D721Med (cell line): ENCODE data around the gene SMAP1.

Source experiments
- DNase-seq: peaks from one replicate; pipeline ENCODE4 v3.0.0; 2011; ENCODE audit warnings: low spot score; ENCODE audit not compliant: insufficient read length
- FAIRE-seq: peaks from 2 replicates; lab custom pipeline; 2011; peaks lifted over from hg19 to GRCh38; lab: Jason Lieb, UNC
- CTCF ChIP-seq: IDR thresholded peaks from 2 replicates; pipeline ENCODE4 v1.5.1; 2012; ENCODE audit warnings: mild to moderate bottlenecking, control low read depth; ENCODE audit not compliant: insufficient read depth; ENCODE audit errors: missing control alignments

The SMAP1 gene

GRCh38 chr6:70860045-70860444 lies 192.4 kb downstream of the SMAP1 start:
- DNase-seq (no peak), FAIRE-seq (peak; percentile 84)
- no peak for TF ChIP-seq CTCF

- TF ChIP-seq CTCF = no peak
- FAIRE-seq (no peak), DNase-seq (no peak)
Observed at GRCh38 chr6:70860920-70861319, 193.2 kb downstream of the SMAP1 start.

- no peak for DNase-seq
- FAIRE-seq = peak; percentile 56
- no peak for TF ChIP-seq CTCF
Observed at GRCh38 chr6:70863343-70863742, 195.7 kb downstream of the SMAP1 start.

GRCh38 chr6:70864401-70864800 lies 196.7 kb downstream of the SMAP1 start:
- DNase-seq (no peak), FAIRE-seq (no peak)
- no peak for TF ChIP-seq CTCF

GRCh38 chr6:70872469-70872868 lies 204.8 kb downstream of the SMAP1 start:
- FAIRE-seq (no peak), DNase-seq (no peak)
- no peak for TF ChIP-seq CTCF

GRCh38 chr6:70874181-70874913 lies 206.7 kb downstream of the SMAP1 start:
- no peak for TF ChIP-seq CTCF
- no peak for DNase-seq
- no peak for FAIRE-seq

GRCh38 chr6:70879496-70879895 lies 211.8 kb downstream of the SMAP1 start:
- DNase-seq (no peak), FAIRE-seq (no peak)
- no peak for TF ChIP-seq CTCF
